Heart left ventricle (tissue), 16 donors: ENCODE results near the gene ATP7B. TPM values are rescaled to one million over a fixed set of nuclear protein-coding genes. Genes with fewer than 3 reads are reported as not detected.
A peak's percentile ranks its signal among the peaks of the same experiment; 100 is the strongest.

ENCODE experiments used
- ATAC-seq, 4 donors: fragments of 200-7000 bp; cut with Tn5 transposase; one replicate each; pipeline ENCODE4 v1.9.1; 2020 to 2022; ENCODE audit warnings: moderate library complexity in 4 of 4, mild to moderate bottlenecking in 3 of 4, moderate number of reproducible peaks in 1 of 4
- DNase-seq, 5 donors: peaks; one replicate each; pipeline ENCODE4 v3.0.0-alpha.2; 2020
- H3K27ac ChIP-seq, 12 donors: fragments of 200-600 bp; sonication (generic) in 4 of 12; one replicate each; pipeline versions ENCODE4 v1.5.0 to v1.8.0; 2016 to 2022; ENCODE audit warnings: mild to moderate bottlenecking in 2 of 12
- H3K27me3 ChIP-seq, 9 donors: fragments of 200-600 bp; sonication (generic) in 2 of 9; one replicate each; pipeline versions ENCODE4 v1.5.1 to v1.8.0; 2016 to 2022; ENCODE audit warnings: mild to moderate bottlenecking in 3 of 9
- H3K36me3 ChIP-seq, 9 donors: fragments of 200-600 bp; sonication (generic) in 2 of 9; one replicate each; pipeline versions ENCODE4 v1.5.0 to v1.8.0; 2018 to 2022; ENCODE audit warnings: mild to moderate bottlenecking in 2 of 9
- H3K4me1 ChIP-seq, 12 donors: fragments of 200-600 bp; sonication (generic) in 4 of 12; one replicate each; pipeline versions ENCODE4 v1.5.0 to v1.8.0; 2016 to 2022; ENCODE audit warnings: mild to moderate bottlenecking in 3 of 12
- H3K4me3 ChIP-seq, 12 donors: fragments of 200-600 bp; sonication (generic) in 4 of 12; one replicate each; pipeline versions ENCODE4 v1.5.0 to v1.8.0; 2017 to 2022; ENCODE audit warnings: mild to moderate bottlenecking in 9 of 12, moderate library complexity in 4 of 12
- H3K9me3 ChIP-seq, 12 donors: fragments of 200-600 bp; sonication (generic) in 4 of 12; one replicate each; pipeline versions ENCODE4 v1.5.0 to v1.8.0; 2016 to 2022; ENCODE audit warnings: mild to moderate bottlenecking in 1 of 12
- POLR2A ChIP-seq, 2 donors: fragments of 450-650 bp; IDR thresholded peaks; one replicate each; pipeline ENCODE4 v1.6.1; 2017; ENCODE audit warnings: antibody characterized with exemption in 2 of 2, mild to moderate bottlenecking in 2 of 2, moderate library complexity in 2 of 2
- WGBS, 4 donors: extraction: QIAGEN DNeasy Blood & Tissue Kit in 2 of 4; methylation state at CpG; one replicate each; pipeline versions ENCODE4 v1.1.5 to v1.1.7; 2013 to 2018; 5-methylcytosine and 5-hydroxymethylcytosine counted together
- intact Hi-C, 10 donors: fragments of 100-400 bp; cut with DNase I; formaldehyde crosslinking; loops; one replicate each; pipeline versions ENCODE4 v1.11.1 to v1.14.2; 2022
- polyA plus RNA-seq, 2 donors: library from polyadenylated mRNA; stranded (reverse); fragments of 200-250 nt; gene quantifications; one replicate each; pipeline ENCODE4 v1.2.3, GENCODE V29; 2013
- total RNA-seq, 9 donors: library from RNA; depleted of rRNA in 2 of 9; stranded (reverse); fragments of >200 nt in 2 of 9; fragmentation: NEBNext Ultra II Directional in 3 of 9; extraction: Animal tissue kit (Norgen Biotek cat#: 25700) in 3 of 9; gene quantifications; one replicate each; pipeline versions ENCODE4 v1.1.0 to v1.2.4, GENCODE V29; 2016 to 2023
- TF ChIP-seq, protein P1 (sequence below), 12 donors: fragments of 200-600 bp; sonication (generic) in 4 of 12; IDR thresholded peaks; one replicate each; pipeline versions ENCODE4 v1.5.0 to v1.8.0; 2018 to 2022; ENCODE audit warnings: antibody characterized with exemption in 12 of 12, mild to moderate bottlenecking in 5 of 12
- donor health status: ischemic (EF 13 %, LVEDD 7.1; RV severe dilation, severe dysfunction).
- donor health status: healthy with polysubstance abuse.
- donor health status: DM: no; HTN: yes; CAD: no.
- donor health status: DM: no; HTN: no; CAD: no.
- donor health status: ischemic (EF 25% LVEDD 6.9; RV normal size, moderate dysfunction).
- donor health status: ischemic (EF 25% LVEDD 5.7; RV mildly dilated, moderate dysfunction).
- donor health status: healthy.
- donor health status: DM: yes; HTN: yes; CAD: no.
- donor health status: ischemic (EF 35%, LVEDD 5.7; RV mildly dilated, moderate dysfunction).
- donor health status: nonischemic (EF 11% LVEDD 7.7; RV severe dilation, severe dysfunction).
- donor health status: DM: yes; HTN: yes; CAD: no.
- donor health status: PGD.
- donor health status: ischemic (EF 29% LVEDD 5.4; RV normal size, mild dysfunction).
- donor health status: nonischemic (EF 23%, LVEDD 6.1; RV moderate dilation, normal function).

Gene ATP7B
- total and polyA plus RNA-seq, 11 donors: 2.7 to 11.4 (median 4.3) TPM

DNA sequence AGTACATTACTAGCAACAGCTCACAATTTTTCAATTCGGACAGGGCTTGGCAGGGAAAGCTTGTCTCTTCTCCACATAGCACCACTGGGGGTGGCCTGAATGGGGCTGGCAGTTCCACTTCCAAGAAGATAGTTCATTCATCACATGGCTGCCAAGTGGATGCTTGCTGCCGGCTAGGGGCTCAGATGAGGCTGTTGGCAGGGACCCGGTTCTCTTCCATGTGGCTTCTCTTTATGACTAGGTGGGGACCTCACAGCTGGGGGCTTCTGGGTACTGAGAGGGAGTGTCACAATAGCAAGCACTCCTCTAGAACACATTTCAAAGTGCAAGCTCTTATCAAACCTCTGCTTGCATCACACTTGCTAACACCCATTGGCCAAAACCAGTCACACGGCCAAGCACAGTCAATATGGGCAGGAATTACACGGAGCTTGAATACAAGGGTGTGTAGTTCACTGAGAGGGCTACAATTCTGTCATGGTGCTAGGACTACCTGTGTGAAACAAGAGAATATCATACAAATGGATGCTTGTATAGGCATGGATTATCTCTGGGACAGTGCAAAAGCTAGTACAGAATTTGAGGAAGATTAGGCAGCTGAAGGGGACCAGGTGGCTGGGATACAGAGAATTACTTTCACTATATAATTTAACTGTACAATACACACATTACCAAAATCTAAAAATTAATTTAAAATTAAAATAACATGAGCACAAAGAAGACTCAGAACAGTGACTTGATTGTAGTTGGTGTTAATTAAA lies 32.3 kb downstream of the ATP7B start:
- H3K36me3 ChIP-seq: no peaks in the 10 kb centered on the region
- DNase-seq (no peak), ATAC-seq (peak; percentile 52 to 90 (median 74))
- H3K4me3 ChIP-seq: no peak overlapping the region
- intact Hi-C loops: no loop called here
- no peak for TF ChIP-seq POLR2A (IDR thresholded peaks at IDR 0.05)
- TF ChIP-seq, protein P1, sequence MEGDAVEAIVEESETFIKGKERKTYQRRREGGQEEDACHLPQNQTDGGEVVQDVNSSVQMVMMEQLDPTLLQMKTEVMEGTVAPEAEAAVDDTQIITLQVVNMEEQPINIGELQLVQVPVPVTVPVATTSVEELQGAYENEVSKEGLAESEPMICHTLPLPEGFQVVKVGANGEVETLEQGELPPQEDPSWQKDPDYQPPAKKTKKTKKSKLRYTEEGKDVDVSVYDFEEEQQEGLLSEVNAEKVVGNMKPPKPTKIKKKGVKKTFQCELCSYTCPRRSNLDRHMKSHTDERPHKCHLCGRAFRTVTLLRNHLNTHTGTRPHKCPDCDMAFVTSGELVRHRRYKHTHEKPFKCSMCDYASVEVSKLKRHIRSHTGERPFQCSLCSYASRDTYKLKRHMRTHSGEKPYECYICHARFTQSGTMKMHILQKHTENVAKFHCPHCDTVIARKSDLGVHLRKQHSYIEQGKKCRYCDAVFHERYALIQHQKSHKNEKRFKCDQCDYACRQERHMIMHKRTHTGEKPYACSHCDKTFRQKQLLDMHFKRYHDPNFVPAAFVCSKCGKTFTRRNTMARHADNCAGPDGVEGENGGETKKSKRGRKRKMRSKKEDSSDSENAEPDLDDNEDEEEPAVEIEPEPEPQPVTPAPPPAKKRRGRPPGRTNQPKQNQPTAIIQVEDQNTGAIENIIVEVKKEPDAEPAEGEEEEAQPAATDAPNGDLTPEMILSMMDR (IDR thresholded peaks at IDR 0.05): no peak
- H3K9me3 ChIP-seq: no peaks in the 10 kb centered on the region
- WGBS, 4 donors: 30 to 63% (median 52%) methylated on average over 5 of the region's 5 CpGs
- no peaks in the 10 kb centered on the region for H3K27me3 ChIP-seq
- peaks cover 0 to 24% (median 0%) of the 10 kb centered on the region in 12 donors for H3K4me1 ChIP-seq
- H3K27ac ChIP-seq: peak overlapping the region in 1 of 12 donors; percentile 34

GRCh38 chr13:51977625-51978024 lies 33.6 kb downstream of the ATP7B start:
- TF ChIP-seq, protein P1 (IDR thresholded peaks at IDR 0.05): no peak
- no peak for TF ChIP-seq POLR2A (IDR thresholded peaks at IDR 0.05)

GRCh38 chr13:51976890-51977289 lies 34.4 kb downstream of the ATP7B start:
- H3K27me3 ChIP-seq: no peaks in the 10 kb centered on the region
- ATAC-seq (no peak), DNase-seq (no peak)
- peaks cover 0 to 24% (median 0%) of the 10 kb centered on the region in 12 donors for H3K4me1 ChIP-seq
- no peak overlapping the region for H3K27ac ChIP-seq
- intact Hi-C loops: no loop called here
- no peak overlapping the region for H3K4me3 ChIP-seq
- no peak for TF ChIP-seq POLR2A (IDR thresholded peaks at IDR 0.05)
- TF ChIP-seq, protein P1 (IDR thresholded peaks at IDR 0.05): no peak
- 93 to 96% (median 95%) methylated on average over 5 of the region's 5 CpGs for WGBS, 4 donors
- H3K36me3 ChIP-seq: peaks cover 0 to 2% (median 0%) of the 10 kb centered on the region in 9 donors
- no peaks in the 10 kb centered on the region for H3K9me3 ChIP-seq

More at GRCh38 chr13:51977625-51978024, 33.6 kb downstream of the ATP7B start:
- WGBS, 4 donors: 93 to 97% (median 95%) methylated on average over 5 of the region's 5 CpGs
- H3K27ac ChIP-seq: no peak overlapping the region
- no peaks in the 10 kb centered on the region for H3K9me3 ChIP-seq
- no peak for ATAC-seq
- no peak overlapping the region for H3K4me3 ChIP-seq
- H3K36me3 ChIP-seq: peaks cover 0 to 2% (median 0%) of the 10 kb centered on the region in 9 donors
- H3K4me1 ChIP-seq: peaks cover 0 to 24% (median 0%) of the 10 kb centered on the region in 12 donors
- intact Hi-C loops: no loop called here
- DNase-seq: no peak
- no peaks in the 10 kb centered on the region for H3K27me3 ChIP-seq

DNA sequence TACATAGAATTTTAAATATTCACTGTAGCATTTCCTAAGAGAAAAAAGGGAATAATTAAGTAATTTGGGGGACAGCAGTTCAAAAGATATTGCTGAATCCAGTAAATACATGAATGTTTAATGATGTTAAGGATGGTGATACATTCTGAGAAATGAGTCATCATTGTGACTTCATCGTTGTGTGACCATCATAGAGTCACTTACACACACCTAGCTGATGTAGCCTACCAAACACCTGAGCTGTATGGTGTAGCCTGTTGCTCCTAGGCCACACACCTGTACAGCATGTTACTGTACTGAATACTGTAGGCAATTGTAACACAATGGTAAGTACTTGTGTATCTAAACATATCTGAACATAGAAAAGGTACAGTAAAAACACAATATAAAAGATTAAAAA lies 34.8 kb downstream of the ATP7B start:
- no peak for DNase-seq
- ATAC-seq: no peak
- no peak overlapping the region for H3K4me3 ChIP-seq
- H3K4me1 ChIP-seq: peaks cover 0 to 19% (median 0%) of the 10 kb centered on the region in 12 donors
- H3K36me3 ChIP-seq: peaks cover 0 to 2% (median 0%) of the 10 kb centered on the region in 9 donors
- no peaks in the 10 kb centered on the region for H3K27me3 ChIP-seq
- no peak for TF ChIP-seq POLR2A (IDR thresholded peaks at IDR 0.05)
- TF ChIP-seq, protein P1 (IDR thresholded peaks at IDR 0.05): no peak
- intact Hi-C loops: no loop called here
- no peaks in the 10 kb centered on the region for H3K9me3 ChIP-seq
- 0 to 84% (median 64%) methylated on average over 1 of the region's 1 CpG for WGBS, 4 donors
- no peak overlapping the region for H3K27ac ChIP-seq
